ENCODE data around the gene HADH. TPM values are rescaled to one million over a fixed set of nuclear protein-coding genes. Genes with fewer than 3 reads are reported as not detected.

HADH gene
- total RNA-seq, 1 experiment from 2014 or later: 69.5 TPM

DNA sequence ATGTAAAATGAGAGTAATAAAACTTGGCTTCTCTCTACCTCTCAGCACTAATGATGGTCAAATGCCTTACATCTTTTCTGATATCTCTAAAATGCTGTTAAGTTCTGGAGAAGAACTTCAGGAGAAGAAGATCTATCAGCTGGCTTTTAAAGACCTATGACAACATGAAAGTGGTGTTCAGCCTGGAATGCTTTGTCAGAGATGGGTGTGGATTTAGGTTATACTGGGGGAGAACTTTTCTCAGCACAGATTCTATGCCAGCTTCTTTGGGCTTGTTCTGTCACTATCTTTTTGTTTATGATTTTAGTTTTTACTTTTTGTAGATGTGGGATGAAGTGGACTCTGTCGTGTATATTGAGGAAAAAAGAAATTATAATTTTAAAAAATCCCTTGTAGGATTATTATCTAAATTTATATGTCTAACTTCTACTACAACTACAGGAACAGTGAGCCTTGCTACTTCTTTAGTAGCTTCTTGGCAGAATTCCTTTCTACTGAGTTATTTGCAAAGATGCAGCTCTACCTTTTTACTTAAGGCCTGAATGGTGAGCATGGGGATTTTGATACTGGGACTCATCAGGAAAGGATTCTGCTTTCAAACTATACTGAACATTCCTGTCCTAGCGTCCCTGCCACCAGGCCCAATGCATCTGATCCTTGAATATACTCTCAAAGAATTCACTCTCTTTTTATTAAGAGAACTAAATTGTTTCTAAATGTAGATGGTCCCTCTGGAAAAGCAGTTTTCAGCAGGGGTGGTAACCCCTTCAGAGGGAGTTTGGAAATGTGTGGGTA is 38.7 kb upstream of the HADH start:
- no peak overlapping the region for H3K4me3 ChIP-seq (ENCODE audit: low read depth, low read length, poor library complexity, severe bottlenecking)
- no peak for TF ChIP-seq EZH2 (IDR thresholded peaks at IDR 0.05; ENCODE audit: borderline replicate concordance, low read depth, low read length, poor library complexity, severe bottlenecking)
- TF ChIP-seq, protein P1, sequence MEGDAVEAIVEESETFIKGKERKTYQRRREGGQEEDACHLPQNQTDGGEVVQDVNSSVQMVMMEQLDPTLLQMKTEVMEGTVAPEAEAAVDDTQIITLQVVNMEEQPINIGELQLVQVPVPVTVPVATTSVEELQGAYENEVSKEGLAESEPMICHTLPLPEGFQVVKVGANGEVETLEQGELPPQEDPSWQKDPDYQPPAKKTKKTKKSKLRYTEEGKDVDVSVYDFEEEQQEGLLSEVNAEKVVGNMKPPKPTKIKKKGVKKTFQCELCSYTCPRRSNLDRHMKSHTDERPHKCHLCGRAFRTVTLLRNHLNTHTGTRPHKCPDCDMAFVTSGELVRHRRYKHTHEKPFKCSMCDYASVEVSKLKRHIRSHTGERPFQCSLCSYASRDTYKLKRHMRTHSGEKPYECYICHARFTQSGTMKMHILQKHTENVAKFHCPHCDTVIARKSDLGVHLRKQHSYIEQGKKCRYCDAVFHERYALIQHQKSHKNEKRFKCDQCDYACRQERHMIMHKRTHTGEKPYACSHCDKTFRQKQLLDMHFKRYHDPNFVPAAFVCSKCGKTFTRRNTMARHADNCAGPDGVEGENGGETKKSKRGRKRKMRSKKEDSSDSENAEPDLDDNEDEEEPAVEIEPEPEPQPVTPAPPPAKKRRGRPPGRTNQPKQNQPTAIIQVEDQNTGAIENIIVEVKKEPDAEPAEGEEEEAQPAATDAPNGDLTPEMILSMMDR (conservative IDR thresholded peaks at IDR 0.05; ENCODE audit: low read depth, low read length): no peak
- no peaks in the 10 kb centered on the region for H3K4me1 ChIP-seq (ENCODE audit: insufficient read depth, low read length, poor library complexity, severe bottlenecking)
- no peak overlapping the region for H3K27ac ChIP-seq (ENCODE audit: low read depth, low read length, poor library complexity, severe bottlenecking)
- no peaks in the 10 kb centered on the region for H3K36me3 ChIP-seq (ENCODE audit: insufficient read depth, low read length, poor library complexity, severe bottlenecking)
- no peaks in the 10 kb centered on the region for H3K9me3 ChIP-seq (ENCODE audit: low read depth, low read length, poor library complexity, severe bottlenecking)
- no peak for DNase-seq (ENCODE audit: low spot score)
- no peaks in the 10 kb centered on the region for H3K27me3 ChIP-seq (replicated peaks; ENCODE audit: insufficient read depth, low read depth, low read length, poor library complexity)
- intact Hi-C loops (cut with micrococcal nuclease; ENCODE audit: unreplicated experiment): no loop called here
- ChIA-PET CTCF (no interaction called here), POLR2A (ENCODE audit: low non-redundant PET) (no interaction called here)
- no TSS peak for BruUV-seq (replicated peaks)

DNA sequence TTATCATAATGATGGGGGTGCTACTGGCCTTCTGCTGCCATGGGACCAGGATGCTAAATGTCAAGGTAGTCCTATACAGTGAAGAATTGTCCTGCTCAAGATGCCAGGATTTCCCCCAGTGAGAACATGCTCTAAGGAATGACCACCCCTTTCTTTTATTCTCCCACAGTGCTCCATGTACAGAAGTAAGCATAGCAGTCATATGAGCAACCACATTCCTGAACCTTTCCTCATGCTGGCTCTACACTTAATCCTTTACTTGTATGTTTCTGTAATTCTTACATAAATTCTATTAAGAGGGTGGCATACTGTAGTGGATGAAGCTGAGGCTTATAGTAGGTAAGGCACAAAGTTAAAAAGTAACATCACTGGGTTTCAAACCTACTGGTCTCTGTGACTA is 38.1 kb upstream of the HADH start:
- no peak for DNase-seq (ENCODE audit: low spot score)
- Histone ChIP-seq H3K4me1 (ENCODE audit: insufficient read depth, low read length, poor library complexity, severe bottlenecking) (no peaks in the 10 kb centered on the region), H3K36me3 (ENCODE audit: insufficient read depth, low read length, poor library complexity, severe bottlenecking) (no peaks in the 10 kb centered on the region), H3K4me3 (ENCODE audit: low read depth, low read length, poor library complexity, severe bottlenecking) (no peak overlapping the region), H3K9me3 (ENCODE audit: low read depth, low read length, poor library complexity, severe bottlenecking) (no peaks in the 10 kb centered on the region), H3K27ac (ENCODE audit: low read depth, low read length, poor library complexity, severe bottlenecking) (no peak overlapping the region), H3K27me3 (replicated peaks; ENCODE audit: insufficient read depth, low read depth, low read length, poor library complexity) (no peaks in the 10 kb centered on the region)
- CTCF ChIA-PET: no interaction called here
- intact Hi-C loops (cut with micrococcal nuclease; ENCODE audit: unreplicated experiment): no loop called here
- TF ChIP-seq EZH2 (IDR thresholded peaks at IDR 0.05; ENCODE audit: borderline replicate concordance, low read depth, low read length, poor library complexity, severe bottlenecking): no peak
- TF ChIP-seq, protein P1 (conservative IDR thresholded peaks at IDR 0.05; ENCODE audit: low read depth, low read length): no peak
- POLR2A ChIA-PET (ENCODE audit: low non-redundant PET): no interaction called here
- no TSS peak for BruUV-seq (replicated peaks)

DNA sequence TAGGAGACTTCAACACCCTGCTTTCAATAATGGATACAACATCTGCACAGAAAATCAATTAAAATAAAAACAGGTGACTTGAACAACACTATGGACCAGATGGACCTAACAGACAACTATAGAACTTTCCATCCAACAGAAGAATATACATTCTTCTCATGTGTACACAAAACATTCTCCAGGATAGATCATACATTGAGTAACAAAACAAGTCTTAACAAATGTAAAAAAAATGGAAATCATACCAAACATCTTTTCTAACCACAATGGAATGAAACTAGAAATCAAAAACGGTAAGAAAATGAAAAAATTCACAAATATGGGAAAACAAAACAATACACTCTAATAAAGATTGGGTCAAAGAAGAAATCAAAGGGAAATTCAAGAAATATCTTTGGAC is 33.7 kb upstream of the HADH start:
- intact Hi-C loops (cut with micrococcal nuclease; ENCODE audit: unreplicated experiment): no loop called here
- POLR2A ChIA-PET (ENCODE audit: low non-redundant PET): no interaction called here
- CTCF ChIA-PET: no interaction called here
- H3K9me3 ChIP-seq (ENCODE audit: low read depth, low read length, poor library complexity, severe bottlenecking): no peaks in the 10 kb centered on the region
- no peak for DNase-seq (ENCODE audit: low spot score)
- no peak for TF ChIP-seq EZH2 (IDR thresholded peaks at IDR 0.05; ENCODE audit: borderline replicate concordance, low read depth, low read length, poor library complexity, severe bottlenecking)
- TF ChIP-seq, protein P1 (conservative IDR thresholded peaks at IDR 0.05; ENCODE audit: low read depth, low read length): no peak
- no peaks in the 10 kb centered on the region for H3K36me3 ChIP-seq (ENCODE audit: insufficient read depth, low read length, poor library complexity, severe bottlenecking)
- no peak overlapping the region for H3K27ac ChIP-seq (ENCODE audit: low read depth, low read length, poor library complexity, severe bottlenecking)
- no peak overlapping the region for H3K4me3 ChIP-seq (ENCODE audit: low read depth, low read length, poor library complexity, severe bottlenecking)
- BruUV-seq (replicated peaks): no TSS peak
- H3K4me1 ChIP-seq (ENCODE audit: insufficient read depth, low read length, poor library complexity, severe bottlenecking): no peaks in the 10 kb centered on the region
- H3K27me3 ChIP-seq (replicated peaks; ENCODE audit: insufficient read depth, low read depth, low read length, poor library complexity): no peaks in the 10 kb centered on the region
